HG02642 (cell line): Measurements from ENCODE around the gene PIGN.

Source experiments
- ATAC-seq: cut with Tn5 transposase; IDR thresholded peaks from one replicate; pipeline ENCODE4 v1.9.1; 2021; ENCODE audit warnings: mild to moderate bottlenecking; ENCODE audit not compliant: unreplicated experiment, poor library complexity

Gene PIGN

GRCh38 chr18:62024983-62025382 is 161.9 kb downstream of the PIGN start:
- ATAC-seq: no peak

- ATAC-seq: no peak
Observed at GRCh38 chr18:62023536-62023935, 163.3 kb downstream of the PIGN start.

GRCh38 chr18:62018759-62019041 is 168.2 kb downstream of the PIGN start:
- no peak for ATAC-seq

GRCh38 chr18:62018034-62018758 is 168.7 kb downstream of the PIGN start:
- no peak for ATAC-seq

DNA sequence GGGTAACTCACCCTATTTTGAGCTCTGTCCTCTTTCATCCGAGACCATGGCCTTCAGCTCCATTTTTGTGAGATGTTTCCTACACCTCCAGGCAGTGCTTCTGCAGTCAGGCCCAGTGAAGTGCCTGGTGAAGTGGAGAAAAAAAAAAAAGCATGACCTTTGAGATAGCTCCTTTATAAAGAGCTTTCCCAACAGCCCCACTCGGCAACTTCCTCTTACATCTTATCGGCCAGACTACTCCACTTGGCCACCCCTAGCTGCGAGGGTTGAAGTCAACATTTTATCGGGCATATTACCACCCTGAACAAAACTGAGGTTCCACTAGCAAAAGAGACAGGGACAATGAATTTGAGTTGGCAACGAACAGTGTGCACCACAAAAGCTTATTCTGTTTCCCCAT is 169.2 kb downstream of the PIGN start:
- ATAC-seq: no peak

- no peak for ATAC-seq
Observed at GRCh38 chr18:62011416-62011815, 175.4 kb downstream of the PIGN start.

- ATAC-seq: no peak
Observed at GRCh38 chr18:62009521-62009920, 177.3 kb downstream of the PIGN start.

GRCh38 chr18:62001396-62001795 is 185.5 kb downstream of the PIGN start:
- ATAC-seq: no peak

- ATAC-seq: no peak
Observed at GRCh38 chr18:61998957-61999356, 187.9 kb downstream of the PIGN start.

DNA sequence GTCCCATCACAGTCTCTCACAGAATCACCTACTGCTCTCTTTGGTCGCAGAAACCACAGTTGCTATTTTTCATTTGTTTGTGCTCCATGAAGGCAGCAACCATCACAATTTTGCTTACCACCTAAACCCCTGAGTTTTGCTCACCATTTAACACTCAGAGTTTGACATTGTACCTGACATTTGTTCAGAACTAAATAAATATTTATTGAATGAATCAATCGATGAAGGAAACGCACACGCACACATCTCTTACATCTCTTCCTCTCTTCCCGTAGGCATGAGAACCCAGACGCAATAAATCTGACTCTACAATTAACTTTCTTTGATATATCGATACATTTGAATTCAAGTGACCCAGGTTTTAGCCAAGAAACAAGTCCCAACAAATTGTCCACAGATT is 188.5 kb downstream of the PIGN start:
- ATAC-seq: no peak

- no peak for ATAC-seq
Observed at GRCh38 chr18:61995618-61996017, 191.2 kb downstream of the PIGN start.

GRCh38 chr18:61993831-61994230 is 193.0 kb downstream of the PIGN start:
- ATAC-seq: no peak

GRCh38 chr18:61992923-61993322 is 193.9 kb downstream of the PIGN start:
- ATAC-seq: no peak

- ATAC-seq: no peak
Observed at GRCh38 chr18:61992285-61992684, 194.6 kb downstream of the PIGN start.

DNA sequence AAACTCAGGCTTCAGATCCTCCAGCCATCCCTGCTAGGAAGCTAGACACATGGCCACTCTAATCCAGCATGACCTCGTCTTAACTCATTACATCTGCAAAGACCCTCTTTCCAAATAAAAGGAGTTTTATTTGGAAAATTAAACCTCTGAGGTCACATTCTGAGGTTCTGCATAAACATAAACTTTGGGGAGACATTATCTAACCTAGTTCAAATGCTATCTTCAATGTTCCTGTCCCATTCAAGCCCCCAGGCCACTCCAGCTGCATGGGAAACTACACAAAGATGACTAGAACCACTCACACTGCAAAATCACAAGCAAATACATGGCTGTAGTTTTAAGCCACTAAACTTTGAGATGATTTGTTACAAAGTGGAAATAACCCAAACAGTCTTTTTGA is 195.0 kb downstream of the PIGN start:
- ATAC-seq: no peak

DNA sequence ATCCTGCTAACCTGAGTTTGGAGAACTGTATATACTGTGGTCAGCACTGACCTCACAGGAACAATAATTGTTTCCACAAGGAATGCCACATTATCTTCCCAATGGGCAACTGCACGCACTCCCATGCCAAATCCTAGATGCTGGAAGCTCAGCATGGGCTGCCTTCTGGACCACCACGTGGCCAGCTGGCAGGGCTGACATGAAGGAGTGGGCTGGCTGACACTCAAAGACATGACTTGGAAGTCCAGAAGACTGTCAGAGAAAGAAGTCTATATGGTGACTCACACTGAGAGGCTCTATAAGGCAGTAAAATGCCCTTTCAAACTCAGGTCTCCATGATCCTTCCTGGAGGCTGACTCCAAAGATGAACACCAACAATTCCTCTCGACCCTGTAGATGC is 195.7 kb downstream of the PIGN start:
- no peak for ATAC-seq
